SH-SY5Y (cell line): ENCODE measurements around the gene LMAN1.

Source experiments
- GATA2 ChIP-seq: IDR thresholded peaks from 2 replicates; pipeline ENCODE4 v1.6.1; 2011; ENCODE audit warnings: mild to moderate bottlenecking, low read depth, low read length
- GATA3 ChIP-seq: IDR thresholded peaks from 2 replicates; pipeline ENCODE4 v1.6.1; 2011; ENCODE audit warnings: low read depth, mild to moderate bottlenecking, low read length, moderate library complexity

LMAN1 gene

GRCh38 chr18:59379772-59380522, 20.9 kb upstream of the LMAN1 start:
- TF ChIP-seq GATA3 (no peak), GATA2 (no peak)

GRCh38 chr18:59377613-59378337, 18.7 kb upstream of the LMAN1 start:
- TF ChIP-seq GATA3, result no peak
- no peak for TF ChIP-seq GATA2

DNA sequence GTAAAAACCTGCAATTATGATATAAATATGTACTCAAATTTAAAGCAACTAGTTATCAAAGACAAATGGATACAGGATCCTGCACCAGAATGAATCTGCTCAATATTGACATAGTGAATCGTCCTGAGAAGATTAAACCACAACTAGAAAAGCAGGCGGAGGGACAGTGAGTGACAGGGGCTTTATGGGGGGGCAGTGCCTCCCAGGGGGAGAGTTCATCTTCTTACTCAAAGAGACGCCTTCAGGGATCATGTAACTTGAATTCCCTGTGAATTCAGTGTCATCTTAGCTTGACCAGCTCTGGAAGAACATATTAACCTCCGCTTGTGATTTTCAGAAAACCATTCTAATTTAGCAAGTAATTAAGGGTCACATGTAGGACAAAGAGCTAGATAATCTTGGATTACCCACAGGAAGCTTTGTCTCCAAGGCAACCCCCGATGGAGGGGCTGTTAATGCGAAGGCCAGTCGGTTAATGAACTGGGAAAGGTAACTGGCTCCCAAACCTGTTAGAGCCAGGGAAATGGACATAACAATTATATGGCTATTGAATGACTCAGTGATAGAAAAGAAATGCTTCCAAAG, 17.4 kb upstream of the LMAN1 start:
- no peak for TF ChIP-seq GATA2
- TF ChIP-seq GATA3, result no peak

DNA sequence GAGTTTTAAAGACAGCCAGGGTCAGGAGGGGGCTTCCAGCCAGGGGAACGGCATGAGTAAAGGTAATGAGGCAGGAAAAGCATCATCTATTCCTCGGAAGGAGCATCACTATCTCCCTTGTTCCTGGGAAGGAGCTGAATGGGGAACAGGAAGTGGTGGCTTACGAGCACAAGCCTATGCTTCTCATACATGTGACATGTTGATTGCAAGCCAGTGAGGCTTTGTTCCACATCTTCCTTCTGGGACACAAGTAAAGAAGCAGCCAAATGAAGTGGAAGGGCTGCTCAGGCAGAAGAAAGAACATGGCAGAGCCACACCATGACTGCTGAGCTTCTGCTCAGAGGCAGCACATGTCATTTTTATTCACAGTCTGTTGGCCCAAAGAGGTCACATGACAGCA, 15.1 kb upstream of the LMAN1 start:
- TF ChIP-seq GATA3 (no peak), GATA2 (no peak)

- TF ChIP-seq GATA2 (no peak), GATA3 (no peak)
These were observed 13.9 kb upstream of the LMAN1 start for GRCh38 chr18:59372975-59373374.

DNA sequence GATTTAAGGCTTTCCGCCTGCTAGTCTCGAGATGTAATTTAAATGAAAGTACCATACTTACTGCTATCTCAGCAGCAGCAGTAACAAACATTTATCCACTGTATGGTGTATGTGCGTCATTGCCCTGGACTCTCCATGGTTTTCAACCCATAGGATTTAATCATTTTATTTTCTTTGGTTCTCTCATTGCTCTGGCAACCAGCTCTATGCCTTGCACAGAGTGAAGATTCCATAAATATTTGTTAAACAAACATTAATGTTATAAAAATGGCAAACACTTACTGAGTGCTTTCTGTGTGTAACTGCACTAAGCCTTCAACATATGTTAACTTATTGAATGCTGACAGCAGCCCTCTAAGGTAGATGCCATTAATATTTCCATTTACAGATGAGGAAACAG, 1.3 kb upstream of the LMAN1 start:
- TF ChIP-seq GATA2, result no peak

DNA sequence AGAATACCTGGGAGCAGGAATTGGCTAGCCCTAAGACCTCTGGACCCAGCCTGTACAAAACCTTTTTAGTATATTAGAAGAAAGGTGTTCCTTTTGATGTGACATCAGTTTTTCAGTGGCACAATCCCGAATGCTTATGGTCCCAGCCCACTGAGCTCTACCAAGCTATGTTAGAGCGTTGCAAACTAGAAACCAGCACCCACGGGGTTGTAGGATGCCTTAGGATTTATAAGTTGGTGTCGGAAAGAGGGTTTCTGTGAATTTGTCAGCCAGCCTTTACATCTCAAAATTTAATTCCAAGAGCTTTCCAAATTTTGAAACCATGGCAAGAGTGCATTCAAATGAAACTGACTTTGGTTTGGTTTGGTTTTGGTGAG, 499 bp upstream of the LMAN1 start:
- TF ChIP-seq GATA3 (no peak), GATA2 (no peak)

- no peak for TF ChIP-seq GATA3
- no peak for TF ChIP-seq GATA2
These were observed 702 bp downstream of the LMAN1 start for GRCh38 chr18:59358414-59358711.

GRCh38 chr18:59357928-59358327, 1.1 kb downstream of the LMAN1 start:
- TF ChIP-seq GATA2 (no peak), GATA3 (no peak)

- TF ChIP-seq GATA3, result no peak
- no peak for TF ChIP-seq GATA2
These were observed 4.3 kb downstream of the LMAN1 start for GRCh38 chr18:59354731-59355130.

DNA sequence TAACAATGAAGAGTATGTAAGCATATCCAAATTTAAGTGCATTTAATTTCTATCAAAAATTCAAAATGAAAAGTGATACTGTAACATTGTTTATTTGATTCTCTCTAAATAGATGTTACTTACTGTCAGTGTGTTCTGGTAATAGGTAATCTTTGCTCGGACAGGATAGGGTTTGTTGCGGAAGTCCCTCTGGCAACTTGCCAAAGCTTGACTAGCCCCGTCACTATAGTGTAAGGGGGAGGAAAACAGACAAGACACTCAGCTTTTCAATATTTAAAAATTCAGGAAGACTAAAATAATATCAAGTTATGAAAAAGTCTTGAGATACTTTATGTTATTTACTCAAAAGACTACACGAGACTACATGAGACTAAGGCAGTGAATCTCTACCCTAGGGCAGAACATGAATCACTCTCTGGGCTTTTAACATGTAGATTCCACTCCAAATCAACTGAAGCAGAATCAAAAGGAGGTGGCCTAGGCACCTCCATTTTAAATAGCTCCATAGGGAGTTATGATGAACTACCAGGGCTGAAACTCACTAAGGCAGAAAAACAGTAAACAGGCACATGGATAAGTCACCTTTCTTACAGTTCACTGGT, 5.9 kb downstream of the LMAN1 start:
- no peak for TF ChIP-seq GATA2
- no peak for TF ChIP-seq GATA3

GRCh38 chr18:59352250-59352855, 6.7 kb downstream of the LMAN1 start:
- TF ChIP-seq GATA2 (no peak), GATA3 (no peak)

GRCh38 chr18:59345556-59345955, 13.5 kb downstream of the LMAN1 start:
- TF ChIP-seq GATA3 (no peak), GATA2 (no peak)

DNA sequence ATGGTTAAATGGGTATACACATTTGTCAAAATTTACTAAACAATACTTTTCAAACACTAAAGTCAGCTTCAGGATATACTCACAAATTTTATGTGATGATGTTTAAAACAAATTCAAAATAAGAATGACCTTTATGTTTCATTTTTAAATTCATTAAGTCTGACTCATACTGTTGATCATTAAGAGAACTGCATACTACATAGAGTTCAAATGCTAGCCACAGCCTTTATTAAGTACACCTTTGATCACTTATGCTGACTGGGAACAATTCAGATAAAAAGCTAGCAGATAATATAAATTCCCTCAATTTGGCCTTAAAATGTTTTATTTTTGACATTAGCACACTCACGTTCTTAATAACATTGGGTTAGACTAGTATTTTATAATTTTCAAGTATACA, 14.1 kb downstream of the LMAN1 start:
- TF ChIP-seq GATA3 (no peak), GATA2 (no peak)
